ENCODE measurements around the gene LCE2B.

The LCE2B gene

DNA sequence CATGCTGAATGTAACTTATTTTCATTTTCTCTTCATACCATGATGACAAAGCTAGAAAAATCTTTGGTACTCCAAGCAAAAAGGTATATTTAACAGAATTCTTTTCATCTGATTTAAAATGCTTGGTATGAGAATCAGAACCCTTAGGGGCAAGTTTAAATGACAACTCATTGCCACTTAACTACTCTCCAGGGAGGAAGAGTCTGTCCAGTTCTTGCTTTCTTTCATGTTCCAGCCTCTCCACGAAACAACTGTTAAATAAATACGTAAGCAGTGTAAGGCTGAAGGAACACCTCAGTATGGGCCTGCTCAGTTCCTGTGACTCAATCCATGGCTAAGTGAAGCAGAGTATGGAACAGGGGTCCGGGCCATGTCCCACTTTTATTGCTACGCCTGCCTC lies 13.8 kb downstream of the LCE2B start:
- H3K27ac ChIP-seq (replicated peaks): no peak overlapping the region
- no peak for DNase-seq (ENCODE audit: low read depth in 1 of 2, low spot score in 1 of 2)

GRCh38 chr1:152707860-152708259 lies 21.9 kb downstream of the LCE2B start, which contains the start of gene LCE4A:
LCE4A (plus strand) TSS chr1:152708160; CDS start chr1:152709076, 916 bp downstream.
- H3K4me3 ChIP-seq (replicated peaks; ENCODE audit: insufficient read depth, low read length): no peak within 1 kb of the TSS
- no peak within 1 kb of the TSS for H3K27ac ChIP-seq (replicated peaks)
- TF ChIP-seq POLR2AphosphoS5 (IDR thresholded peaks at IDR 0.05; ENCODE audit: low read depth) (no peak), CTCF (IDR thresholded peaks at IDR 0.05; ENCODE audit: insufficient read depth, low read length) (no peak), GABPA (IDR thresholded peaks at IDR 0.05; ENCODE audit: low read depth) (no peak), SPI1 (IDR thresholded peaks at IDR 0.05; ENCODE audit: borderline replicate concordance, low read depth) (no peak), REST (IDR thresholded peaks at IDR 0.05; ENCODE audit: insufficient replicate concordance, low read depth) (no peak)
- no peak for DNase-seq (ENCODE audit: low read depth in 1 of 2, low spot score in 1 of 2)
- peaks cover 4% of the 10 kb centered on the region for H3K27me3 ChIP-seq (ENCODE audit: insufficient read depth, poor library complexity, severe bottlenecking)

More for the DNA sequence above, 13.8 kb downstream of the LCE2B start:
- Histone ChIP-seq H3K27me3 (ENCODE audit: insufficient read depth, poor library complexity, severe bottlenecking) (peaks cover 2% of the 10 kb centered on the region), H3K4me3 (replicated peaks; ENCODE audit: insufficient read depth, low read length) (no peak overlapping the region)
- no peak for TF ChIP-seq CTCF (IDR thresholded peaks at IDR 0.05; ENCODE audit: insufficient read depth, low read length)
- no peak for TF ChIP-seq SPI1 (IDR thresholded peaks at IDR 0.05; ENCODE audit: borderline replicate concordance, low read depth)
- no peak for TF ChIP-seq POLR2AphosphoS5 (IDR thresholded peaks at IDR 0.05; ENCODE audit: low read depth)
- no peak for TF ChIP-seq REST (IDR thresholded peaks at IDR 0.05; ENCODE audit: insufficient replicate concordance, low read depth)
- no peak for TF ChIP-seq GABPA (IDR thresholded peaks at IDR 0.05; ENCODE audit: low read depth)

DNA sequence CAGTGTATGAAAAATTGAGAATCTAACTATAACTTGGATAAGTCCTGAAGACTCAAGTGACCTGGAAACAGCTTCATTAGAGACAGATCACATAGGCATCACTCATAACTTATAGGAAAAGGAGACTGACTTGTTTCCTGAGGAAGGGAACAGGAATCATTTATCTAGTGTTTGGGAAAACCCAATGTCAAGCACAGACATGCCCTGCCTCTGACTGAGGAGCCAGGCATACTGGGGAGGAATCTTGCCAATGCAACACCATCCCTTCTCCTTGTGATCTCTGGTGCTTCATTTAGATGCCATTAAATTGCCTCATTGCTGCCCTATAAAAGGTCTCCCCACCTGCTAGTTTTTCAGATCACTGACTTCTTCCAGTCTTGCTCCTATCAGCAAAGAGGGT lies 32.3 kb downstream of the LCE2B start:
- DNase-seq (ENCODE audit: low read depth in 1 of 2, low spot score in 1 of 2): no peak
- H3K27ac ChIP-seq (replicated peaks): no peak overlapping the region
- H3K4me3 ChIP-seq (replicated peaks; ENCODE audit: insufficient read depth, low read length): no peak overlapping the region
- TF ChIP-seq SPI1 (IDR thresholded peaks at IDR 0.05; ENCODE audit: borderline replicate concordance, low read depth): no peak
- TF ChIP-seq POLR2AphosphoS5 (IDR thresholded peaks at IDR 0.05; ENCODE audit: low read depth): no peak
- no peak for TF ChIP-seq REST (IDR thresholded peaks at IDR 0.05; ENCODE audit: insufficient replicate concordance, low read depth)
- no peak for TF ChIP-seq CTCF (IDR thresholded peaks at IDR 0.05; ENCODE audit: insufficient read depth, low read length)
- no peak for TF ChIP-seq GABPA (IDR thresholded peaks at IDR 0.05; ENCODE audit: low read depth)
- no peaks in the 10 kb centered on the region for H3K27me3 ChIP-seq (ENCODE audit: insufficient read depth, poor library complexity, severe bottlenecking)
